ENCODE data around the gene CARTPT.

Gene CARTPT

DNA sequence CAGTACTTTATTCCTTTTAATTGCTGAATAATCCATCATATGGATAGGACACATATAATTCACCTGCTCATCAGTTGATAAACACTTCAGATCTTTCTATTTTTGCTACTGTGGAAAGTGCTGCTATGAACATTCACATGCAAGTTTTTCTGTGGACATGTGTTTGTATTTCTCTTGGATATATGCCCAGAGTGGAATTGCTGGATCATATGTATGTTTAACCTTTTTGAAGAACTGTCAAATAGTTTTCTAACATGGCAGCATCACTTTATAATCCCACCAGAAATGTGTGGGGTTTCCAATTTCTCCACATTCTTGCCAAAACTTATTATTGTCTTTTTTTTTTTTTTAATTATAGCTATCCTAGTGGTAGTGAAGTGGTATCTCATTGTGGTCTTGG, 15.1 kb downstream of the CARTPT start:
- H3K9me2 ChIP-seq (replicated peaks; ENCODE audit: control insufficient read depth, low read length): no peaks in the 10 kb centered on the region
- TF ChIP-seq EZH2phosphoT487 (IDR thresholded peaks at IDR 0.05; ENCODE audit: borderline replicate concordance, low read length): no peak
- TF ChIP-seq, protein P1, sequence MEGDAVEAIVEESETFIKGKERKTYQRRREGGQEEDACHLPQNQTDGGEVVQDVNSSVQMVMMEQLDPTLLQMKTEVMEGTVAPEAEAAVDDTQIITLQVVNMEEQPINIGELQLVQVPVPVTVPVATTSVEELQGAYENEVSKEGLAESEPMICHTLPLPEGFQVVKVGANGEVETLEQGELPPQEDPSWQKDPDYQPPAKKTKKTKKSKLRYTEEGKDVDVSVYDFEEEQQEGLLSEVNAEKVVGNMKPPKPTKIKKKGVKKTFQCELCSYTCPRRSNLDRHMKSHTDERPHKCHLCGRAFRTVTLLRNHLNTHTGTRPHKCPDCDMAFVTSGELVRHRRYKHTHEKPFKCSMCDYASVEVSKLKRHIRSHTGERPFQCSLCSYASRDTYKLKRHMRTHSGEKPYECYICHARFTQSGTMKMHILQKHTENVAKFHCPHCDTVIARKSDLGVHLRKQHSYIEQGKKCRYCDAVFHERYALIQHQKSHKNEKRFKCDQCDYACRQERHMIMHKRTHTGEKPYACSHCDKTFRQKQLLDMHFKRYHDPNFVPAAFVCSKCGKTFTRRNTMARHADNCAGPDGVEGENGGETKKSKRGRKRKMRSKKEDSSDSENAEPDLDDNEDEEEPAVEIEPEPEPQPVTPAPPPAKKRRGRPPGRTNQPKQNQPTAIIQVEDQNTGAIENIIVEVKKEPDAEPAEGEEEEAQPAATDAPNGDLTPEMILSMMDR (IDR thresholded peaks at IDR 0.05; ENCODE audit: low read depth, low read length, poor library complexity, severe bottlenecking): no peak
- no peak overlapping the region for H3K4me3 ChIP-seq (ENCODE audit: low read length)
- no peaks in the 10 kb centered on the region for H3F3A ChIP-seq (ENCODE audit: control insufficient read depth, insufficient read depth)
- no peak overlapping the region for H3K27ac ChIP-seq (ENCODE audit: low read depth, low read length)
- H3K4me2 ChIP-seq (ENCODE audit: low read length): no peak overlapping the region
- H3K79me2 ChIP-seq (ENCODE audit: control insufficient read depth, low read length): no peaks in the 10 kb centered on the region
- H3K9me3 ChIP-seq (ENCODE audit: control insufficient read depth, insufficient read depth, low read length): no peaks in the 10 kb centered on the region
- no peaks in the 10 kb centered on the region for H3K36me3 ChIP-seq (ENCODE audit: control insufficient read depth, low read length)
- H3K4me1 ChIP-seq (ENCODE audit: control insufficient read depth, low read length): no peaks in the 10 kb centered on the region
- H4K20me1 ChIP-seq (ENCODE audit: control insufficient read depth, insufficient read depth, low read depth, low read length): no peaks in the 10 kb centered on the region
- peaks cover 3% of the 10 kb centered on the region; the same call in 1 of the 2 replicates for H3K27me3 ChIP-seq (ENCODE audit: control insufficient read depth, low read length)

- H3K27me3 ChIP-seq (ENCODE audit: control insufficient read depth, low read length): peaks cover 3% of the 10 kb centered on the region; the same call in 1 of the 2 replicates
- no peak overlapping the region for H3K4me2 ChIP-seq (ENCODE audit: low read length)
- no peaks in the 10 kb centered on the region for H4K20me1 ChIP-seq (ENCODE audit: control insufficient read depth, insufficient read depth, low read depth, low read length)
- no peak for TF ChIP-seq EZH2phosphoT487 (IDR thresholded peaks at IDR 0.05; ENCODE audit: borderline replicate concordance, low read length)
- TF ChIP-seq, protein P1 (IDR thresholded peaks at IDR 0.05; ENCODE audit: low read depth, low read length, poor library complexity, severe bottlenecking): no peak
- H3K9me3 ChIP-seq (ENCODE audit: control insufficient read depth, insufficient read depth, low read length): no peaks in the 10 kb centered on the region
- no peaks in the 10 kb centered on the region for H3K36me3 ChIP-seq (ENCODE audit: control insufficient read depth, low read length)
- no peaks in the 10 kb centered on the region for H3F3A ChIP-seq (ENCODE audit: control insufficient read depth, insufficient read depth)
- no peaks in the 10 kb centered on the region for H3K9me2 ChIP-seq (replicated peaks; ENCODE audit: control insufficient read depth, low read length)
- H3K4me3 ChIP-seq (ENCODE audit: low read length): no peak overlapping the region
- no peaks in the 10 kb centered on the region for H3K4me1 ChIP-seq (ENCODE audit: control insufficient read depth, low read length)
- H3K27ac ChIP-seq (ENCODE audit: low read depth, low read length): no peak overlapping the region
- no peaks in the 10 kb centered on the region for H3K79me2 ChIP-seq (ENCODE audit: control insufficient read depth, low read length)
These were observed 19.0 kb downstream of the CARTPT start for GRCh38 chr5:71737931-71738539.

- peaks cover 3% of the 10 kb centered on the region; the same call in 1 of the 2 replicates for H3K27me3 ChIP-seq (ENCODE audit: control insufficient read depth, low read length)
- no peaks in the 10 kb centered on the region for H3K9me2 ChIP-seq (replicated peaks; ENCODE audit: control insufficient read depth, low read length)
- no peaks in the 10 kb centered on the region for H3K36me3 ChIP-seq (ENCODE audit: control insufficient read depth, low read length)
- no peaks in the 10 kb centered on the region for H3F3A ChIP-seq (ENCODE audit: control insufficient read depth, insufficient read depth)
- H3K27ac ChIP-seq (ENCODE audit: low read depth, low read length): no peak overlapping the region
- H3K4me3 ChIP-seq (ENCODE audit: low read length): no peak overlapping the region
- H4K20me1 ChIP-seq (ENCODE audit: control insufficient read depth, insufficient read depth, low read depth, low read length): no peaks in the 10 kb centered on the region
- no peaks in the 10 kb centered on the region for H3K79me2 ChIP-seq (ENCODE audit: control insufficient read depth, low read length)
- H3K4me1 ChIP-seq (ENCODE audit: control insufficient read depth, low read length): no peaks in the 10 kb centered on the region
- no peaks in the 10 kb centered on the region for H3K9me3 ChIP-seq (ENCODE audit: control insufficient read depth, insufficient read depth, low read length)
- no peak overlapping the region for H3K4me2 ChIP-seq (ENCODE audit: low read length)
- TF ChIP-seq EZH2phosphoT487 (IDR thresholded peaks at IDR 0.05; ENCODE audit: borderline replicate concordance, low read length): no peak
- TF ChIP-seq, protein P1 (IDR thresholded peaks at IDR 0.05; ENCODE audit: low read depth, low read length, poor library complexity, severe bottlenecking): no peak
These were observed 19.7 kb downstream of the CARTPT start for GRCh38 chr5:71738662-71739361.

All from DOHH2 (cell line).